Nasal cavity respiratory epithelium epithelial cell of viscerocranial mucosa (primary cell): Measurements from ENCODE around the gene OGT. TPM values are rescaled to one million over a fixed set of nuclear protein-coding genes. Genes with fewer than 3 reads are reported as not detected.

Experiments
- total RNA-seq: library from RNA; depleted of rRNA; stranded (reverse); fragments of >200 nt; gene quantifications from 2 replicates; pipeline ENCODE4 v1.2.3, GENCODE V29; 2014

Gene OGT
- 113 and 118 TPM in 2 replicates for total RNA-seq

GRCh38 chrX:71532753-71533425 lies at the start of gene OGT:
OGT (plus strand) TSS chrX:71533104; CDS start chrX:71533300, 196 bp downstream.

GRCh38 chrX:71578253-71579135 lies 45.6 kb downstream of the OGT start, which contains the start of gene GCNA:
GCNA (plus strand) TSS chrX:71578437; CDS start chrX:71580822, 2,385 bp downstream.

GRCh38 chrX:71618303-71618721 lies 85.4 kb downstream of the OGT start, which contains the start of gene CXCR3:
CXCR3 (minus strand) TSS chrX:71618511; CDS start chrX:71618449, 62 bp downstream.

Other genes with a start within 250 kb of the OGT start
- 297 and 299 TPM in 2 replicates for gene NONO, start 249.5 kb upstream of the OGT start, total RNA-seq
- 1.4 and 1.5 TPM in 2 replicates for gene ITGB1BP2, start 231.4 kb upstream of the OGT start, total RNA-seq
- gene TAF1, start 166.7 kb upstream of the OGT start, total RNA-seq: 32.1 and 64.4 TPM in 2 replicates
- gene GCNA, start 45.3 kb downstream of the OGT start, total RNA-seq: 1.4 and 1.9 TPM in 2 replicates
- not detected in 2 replicates for gene CXCR3, start 85.4 kb downstream of the OGT start, total RNA-seq
- gene CXorf49, start 185.2 kb downstream of the OGT start, total RNA-seq: not detected in 2 replicates
- gene CXorf49B, start 230.2 kb downstream of the OGT start, total RNA-seq: not detected in 2 replicates